Gastroesophageal sphincter (tissue), 4 donors: ENCODE data around the gene FRRS1L. TPM values are rescaled to one million over a fixed set of nuclear protein-coding genes. Genes with fewer than 3 reads are reported as not detected.

Source experiments
- ATAC-seq: fragments of 150-250 bp; one replicate; pipeline ENCODE4 v1.9.1; 2016; ENCODE audit warnings: mild to moderate bottlenecking, moderate library complexity
- H3K27ac ChIP-seq, 4 donors: fragments of 200-600 bp; sonication (generic) in 3 of 4; 1 replicate in 3 of 4; 2 replicates in 1 of 4; pipeline ENCODE4 v1.5.1; 2016 to 2019
- H3K27me3 ChIP-seq: fragments of 200-600 bp; sonication (generic); one replicate; pipeline ENCODE4 v1.5.1; 2019
- H3K36me3 ChIP-seq, 2 donors: fragments of 200-600 bp; sonication (generic); one replicate each; pipeline ENCODE4 v1.5.1; 2019; ENCODE audit warnings: control low read depth in 1 of 2
- H3K4me1 ChIP-seq, 3 donors: fragments of 200-600 bp; sonication (generic); 1 replicate in 2 of 3; 2 replicates in 1 of 3; pipeline ENCODE4 v1.5.1; 2016 to 2019; ENCODE audit warnings: control low read depth in 2 of 3
- H3K4me3 ChIP-seq, 2 donors: fragments of 200-600 bp; sonication (generic); one replicate each; pipeline ENCODE4 v1.5.1; 2019; ENCODE audit warnings: mild to moderate bottlenecking in 1 of 2, moderate library complexity in 1 of 2
- H3K9me3 ChIP-seq, 3 donors: fragments of 200-600 bp; sonication (generic); one replicate each; pipeline ENCODE4 v1.5.1; 2017 to 2019; ENCODE audit warnings: control low read depth in 2 of 3
- EP300 ChIP-seq: sonication (generic); formaldehyde crosslinking; IDR thresholded peaks from one replicate; pipeline ENCODE4 v1.6.1; 2017; ENCODE audit warnings: antibody characterized with exemption, mild to moderate bottlenecking
- POLR2A ChIP-seq, 2 donors: fragments of 450-650 bp; IDR thresholded peaks; one replicate each; pipeline ENCODE4 v1.6.1; 2017; ENCODE audit warnings: antibody characterized with exemption in 2 of 2, mild to moderate bottlenecking in 2 of 2, moderate library complexity in 1 of 2
- POLR2AphosphoS5 ChIP-seq: sonication (generic); formaldehyde crosslinking; IDR thresholded peaks from one replicate; pipeline ENCODE4 v1.6.1; 2017; ENCODE audit warnings: antibody characterized with exemption
- WGBS, 2 donors: methylation state at CpG; one replicate each; pipeline ENCODE4 v1.1.5; 2018; ENCODE audit warnings: low coverage in 1 of 2; 5-methylcytosine and 5-hydroxymethylcytosine counted together
- total RNA-seq, 4 donors: library from RNA; depleted of rRNA; stranded (reverse); fragments of >200 nt; gene quantifications; one replicate each; pipeline ENCODE4 v1.1.0, GENCODE V29; 2016
- TF ChIP-seq, protein P1 (sequence below), 4 experiments: fragments of 200-600 bp in 2 of 4; fragments of 450-650 bp in 2 of 4; sonication (generic) in 1 of 4; IDR thresholded peaks; one replicate each; pipeline ENCODE4 v1.5.1; 2017 to 2019; ENCODE audit warnings: antibody characterized with exemption in 4 of 4, mild to moderate bottlenecking in 2 of 4, moderate library complexity in 2 of 4

The FRRS1L gene
- total RNA-seq, 4 donors from 2014 or later = 4.6 to 11.5 (median 10.1) TPM

DNA sequence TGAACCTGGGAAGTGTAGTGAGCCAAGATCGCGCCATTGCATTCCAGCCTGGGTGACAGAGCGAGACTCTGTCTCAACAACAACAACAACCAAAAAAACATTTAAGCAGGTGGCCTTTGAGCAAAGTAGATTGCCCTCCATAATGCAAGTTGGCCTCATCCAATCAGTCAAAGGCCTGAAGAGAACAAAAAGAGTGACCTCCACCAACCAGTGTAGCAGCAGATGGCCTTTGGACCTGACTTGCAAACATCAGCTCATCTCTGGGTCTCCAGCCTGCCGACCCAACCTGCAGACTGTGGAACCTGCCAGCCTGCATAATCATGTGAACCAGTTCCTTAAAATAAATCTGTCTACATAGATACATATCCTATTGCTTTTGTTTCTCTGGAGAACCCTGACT is 7.5 kb downstream of the FRRS1L start:
- Histone ChIP-seq H3K9me3 (no peaks in the 10 kb centered on the region), H3K4me3 (no peak overlapping the region), H3K27me3 (no peaks in the 10 kb centered on the region), H3K27ac (no peak overlapping the region), H3K36me3 (no peaks in the 10 kb centered on the region), H3K4me1 (no peaks in the 10 kb centered on the region)
- 81% methylated on average over 4 of the region's 4 CpGs; no CpG with 5 or more reads in 1 of the 2 donors for WGBS, 2 donors
- no peak for ATAC-seq
- no peak for TF ChIP-seq POLR2A (IDR thresholded peaks at IDR 0.05)
- no peak for TF ChIP-seq EP300
- TF ChIP-seq, protein P1, sequence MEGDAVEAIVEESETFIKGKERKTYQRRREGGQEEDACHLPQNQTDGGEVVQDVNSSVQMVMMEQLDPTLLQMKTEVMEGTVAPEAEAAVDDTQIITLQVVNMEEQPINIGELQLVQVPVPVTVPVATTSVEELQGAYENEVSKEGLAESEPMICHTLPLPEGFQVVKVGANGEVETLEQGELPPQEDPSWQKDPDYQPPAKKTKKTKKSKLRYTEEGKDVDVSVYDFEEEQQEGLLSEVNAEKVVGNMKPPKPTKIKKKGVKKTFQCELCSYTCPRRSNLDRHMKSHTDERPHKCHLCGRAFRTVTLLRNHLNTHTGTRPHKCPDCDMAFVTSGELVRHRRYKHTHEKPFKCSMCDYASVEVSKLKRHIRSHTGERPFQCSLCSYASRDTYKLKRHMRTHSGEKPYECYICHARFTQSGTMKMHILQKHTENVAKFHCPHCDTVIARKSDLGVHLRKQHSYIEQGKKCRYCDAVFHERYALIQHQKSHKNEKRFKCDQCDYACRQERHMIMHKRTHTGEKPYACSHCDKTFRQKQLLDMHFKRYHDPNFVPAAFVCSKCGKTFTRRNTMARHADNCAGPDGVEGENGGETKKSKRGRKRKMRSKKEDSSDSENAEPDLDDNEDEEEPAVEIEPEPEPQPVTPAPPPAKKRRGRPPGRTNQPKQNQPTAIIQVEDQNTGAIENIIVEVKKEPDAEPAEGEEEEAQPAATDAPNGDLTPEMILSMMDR (IDR thresholded peaks at IDR 0.05) = no peak
- TF ChIP-seq POLR2AphosphoS5 = no peak

DNA sequence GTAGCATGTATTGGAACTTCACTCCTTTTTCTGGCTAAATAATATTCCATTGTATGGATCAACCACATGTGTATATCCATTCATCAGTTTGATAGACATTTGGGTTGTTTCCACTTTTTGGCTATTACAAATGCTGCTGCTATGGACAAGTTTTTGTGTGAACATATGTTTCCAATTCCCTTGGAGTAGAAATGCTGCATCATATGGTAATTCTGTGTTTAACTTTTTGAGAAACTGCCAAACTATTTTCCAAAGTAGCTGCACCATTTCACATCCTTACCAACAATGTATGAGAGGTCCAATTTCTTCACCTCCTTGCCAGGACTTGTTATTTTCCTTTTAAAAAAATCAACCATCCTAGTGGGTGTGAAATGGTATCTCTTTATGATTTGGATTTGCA is 8.4 kb downstream of the FRRS1L start:
- no peaks in the 10 kb centered on the region for H3K4me1 ChIP-seq
- no peak overlapping the region for H3K4me3 ChIP-seq
- TF ChIP-seq POLR2AphosphoS5 = no peak
- no peak for TF ChIP-seq EP300
- TF ChIP-seq, protein P1 (IDR thresholded peaks at IDR 0.05) = no peak
- H3K27ac ChIP-seq = no peak overlapping the region
- H3K9me3 ChIP-seq = peaks cover 0 to 3% (median 0%) of the 10 kb centered on the region in 3 donors
- H3K27me3 ChIP-seq = no peaks in the 10 kb centered on the region
- no peaks in the 10 kb centered on the region for H3K36me3 ChIP-seq
- no peak for ATAC-seq

DNA sequence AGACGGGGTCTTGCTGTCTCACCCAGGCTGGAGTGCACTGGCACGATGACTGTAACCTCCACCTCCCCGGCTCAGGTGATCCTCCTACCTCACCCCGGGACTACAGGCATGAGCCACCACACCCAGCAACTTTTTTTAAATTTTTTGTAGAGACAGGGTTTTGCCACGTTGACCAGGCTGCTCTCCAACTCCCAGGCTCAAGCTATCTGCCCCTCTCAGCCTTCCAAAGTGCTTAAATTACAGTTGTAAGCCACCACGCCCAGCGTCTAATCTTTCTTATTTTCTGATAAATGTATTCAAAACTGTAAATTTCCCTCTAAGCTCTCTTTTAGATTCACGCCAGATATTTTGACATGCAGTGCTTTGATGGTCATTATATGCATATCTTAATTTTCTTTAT is 10.3 kb downstream of the FRRS1L start:
- H3K4me1 ChIP-seq = no peaks in the 10 kb centered on the region
- WGBS, 2 donors = 77 to 90% methylated on average over 5 to 7 of the region's 8 CpGs
- no peak overlapping the region for H3K27ac ChIP-seq
- no peak for ATAC-seq
- no peaks in the 10 kb centered on the region for H3K27me3 ChIP-seq
- no peak overlapping the region for H3K4me3 ChIP-seq
- no peaks in the 10 kb centered on the region for H3K36me3 ChIP-seq
- peaks cover 0 to 12% (median 0%) of the 10 kb centered on the region in 3 donors for H3K9me3 ChIP-seq
- TF ChIP-seq EP300 (no peak), POLR2AphosphoS5 (no peak), POLR2A (IDR thresholded peaks at IDR 0.05) (no peak)
- TF ChIP-seq, protein P1 (IDR thresholded peaks at IDR 0.05) = no peak

DNA sequence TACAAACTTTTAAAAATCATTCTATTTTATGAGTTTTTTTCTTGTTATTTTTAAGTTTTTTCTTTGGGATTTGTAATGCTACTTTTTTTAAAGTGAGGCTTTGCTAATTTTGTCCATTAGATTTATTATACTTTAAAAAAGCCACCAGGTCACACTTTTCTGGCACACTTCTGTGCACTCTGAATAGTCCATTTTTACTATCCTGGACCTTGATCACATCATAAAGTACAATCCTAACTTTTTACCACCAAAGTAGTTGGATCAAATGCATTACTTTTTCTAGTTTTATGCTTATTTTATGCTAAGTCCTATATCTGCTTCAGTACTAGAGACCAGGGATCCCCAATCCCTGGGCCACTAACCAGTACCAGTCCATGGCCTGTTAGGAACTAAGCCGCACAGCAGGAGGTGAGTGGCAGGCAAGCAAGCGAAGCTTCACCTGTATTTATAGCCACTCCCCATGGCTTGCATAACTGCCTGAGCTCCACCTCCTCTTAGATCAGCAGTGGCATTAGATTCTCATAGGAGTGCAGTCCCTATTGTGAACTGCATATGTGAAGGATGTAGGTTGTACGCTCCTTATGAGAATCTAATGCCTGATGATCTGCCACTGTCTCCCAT is 16.0 kb downstream of the FRRS1L start:
- Histone ChIP-seq H3K27ac (no peak overlapping the region), H3K36me3 (no peaks in the 10 kb centered on the region), H3K4me3 (no peak overlapping the region), H3K4me1 (no peaks in the 10 kb centered on the region), H3K27me3 (no peaks in the 10 kb centered on the region), H3K9me3 (peaks cover 0 to 12% (median 0%) of the 10 kb centered on the region in 3 donors)
- no peak for TF ChIP-seq EP300
- no peak for TF ChIP-seq POLR2A (IDR thresholded peaks at IDR 0.05)
- TF ChIP-seq POLR2AphosphoS5 = no peak
- TF ChIP-seq, protein P1 (IDR thresholded peaks at IDR 0.05) = no peak
- 100% methylated on average over 1 to 2 of the region's 3 CpGs for WGBS, 2 donors
- no peak for ATAC-seq

DNA sequence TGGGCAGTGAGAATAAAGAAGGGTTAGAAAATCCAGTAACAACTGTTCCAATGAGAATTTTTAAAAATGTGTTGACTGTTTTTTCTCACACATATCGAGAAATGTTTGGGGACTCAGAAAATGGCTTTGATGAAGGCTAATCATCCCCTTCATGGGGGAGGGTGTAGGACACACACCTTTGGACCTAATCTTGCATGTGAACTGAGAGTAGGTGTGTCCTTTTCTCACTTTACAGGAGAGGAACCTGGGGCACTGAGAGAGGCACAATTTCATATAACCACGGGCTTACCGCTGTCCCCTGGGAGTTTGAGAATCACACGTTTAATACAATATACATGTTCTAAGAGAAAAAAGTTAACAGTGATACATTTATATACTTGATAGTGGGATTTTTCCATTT is 17.3 kb downstream of the FRRS1L start:
- Histone ChIP-seq H3K9me3 (peaks cover 0 to 12% (median 0%) of the 10 kb centered on the region in 3 donors), H3K27me3 (no peaks in the 10 kb centered on the region), H3K4me1 (no peaks in the 10 kb centered on the region), H3K4me3 (no peak overlapping the region), H3K36me3 (no peaks in the 10 kb centered on the region), H3K27ac (no peak overlapping the region)
- WGBS, 2 donors = 89 to 94% methylated on average over 3 to 4 of the region's 4 CpGs
- TF ChIP-seq, protein P1 (IDR thresholded peaks at IDR 0.05) = no peak
- no peak for TF ChIP-seq POLR2AphosphoS5
- no peak for TF ChIP-seq POLR2A (IDR thresholded peaks at IDR 0.05)
- no peak for TF ChIP-seq EP300
- ATAC-seq = no peak
